Karpas-422 (cell line): Measurements from ENCODE around the gene AFAP1. TPM values are rescaled to one million over a fixed set of nuclear protein-coding genes. Genes with fewer than 3 reads are reported as not detected.

Experiments used
- DNase-seq: peaks from one replicate; pipeline ENCODE4 v3.0.0-alpha.2; 2015
- H2AFZ ChIP-seq: fragments of 200-600 bp; sonication (generic); 2 replicates; pipeline ENCODE4 v1.6.1; 2014; ENCODE audit warnings: antibody characterized with exemption, low read length, mixed read lengths
- H3K27ac ChIP-seq: fragments of 200-600 bp; sonication (generic); 2 replicates; pipeline ENCODE4 v1.5.1; 2014; ENCODE audit warnings: mild to moderate bottlenecking, low read length, moderate library complexity
- H3K27me3 ChIP-seq: fragments of 200-600 bp; sonication (generic); 2 replicates; pipeline ENCODE4 v1.6.1; 2014; ENCODE audit warnings: low read length, mixed read lengths
- H3K36me3 ChIP-seq: fragments of 200-600 bp; sonication (generic); 2 replicates; pipeline ENCODE4 v1.6.1; 2014; ENCODE audit warnings: low read length, mixed read lengths; ENCODE audit not compliant: insufficient read depth
- H3K4me1 ChIP-seq: fragments of 200-600 bp; sonication (generic); 2 replicates; pipeline ENCODE4 v1.6.1; 2014; ENCODE audit warnings: mild to moderate bottlenecking, low read length, mixed read lengths
- H3K4me2 ChIP-seq: fragments of 200-600 bp; sonication (generic); 2 replicates; pipeline ENCODE4 v1.6.1; 2014; ENCODE audit warnings: low read length, low read depth, mild to moderate bottlenecking; ENCODE audit not compliant: poor library complexity, severe bottlenecking
- H3K4me3 ChIP-seq: fragments of 200-600 bp; sonication (generic); 2 replicates; pipeline ENCODE4 v1.5.1; 2014; ENCODE audit warnings: mild to moderate bottlenecking, antibody characterized with exemption, low read length, mixed read lengths
- H3K79me2 ChIP-seq: fragments of 200-600 bp; sonication (generic); 2 replicates; pipeline ENCODE4 v1.6.1; 2014; ENCODE audit warnings: mild to moderate bottlenecking, low read length, mixed read lengths
- H3K9ac ChIP-seq: fragments of 200-600 bp; sonication (generic); 2 replicates; pipeline ENCODE4 v1.6.0; 2014; ENCODE audit warnings: low read length
- H3K9me2 ChIP-seq: fragments of 200-600 bp; sonication (generic), shearing (Covaris generic); replicated peaks from 2 replicates; pipeline ENCODE4 v1.6.0; 2014; ENCODE audit warnings: mild to moderate bottlenecking, low read length, moderate library complexity; ENCODE audit not compliant: insufficient read depth
- H3K9me3 ChIP-seq: fragments of 300-700, 200-600 bp; sonication (generic); 2 replicates; pipeline ENCODE4 v1.6.1; 2014; ENCODE audit warnings: low read length, mixed read lengths
- H4K20me1 ChIP-seq: fragments of 200-600 bp; sonication (generic); 2 replicates; pipeline ENCODE4 v1.6.1; 2014; ENCODE audit warnings: mild to moderate bottlenecking, antibody characterized with exemption, low read length, low read depth; ENCODE audit not compliant: insufficient read depth
- total RNA-seq: library from RNA; depleted of rRNA; stranded (reverse); fragments of >200 nt; shearing (Covaris generic); gene quantifications from 2 replicates; pipeline ENCODE4 v1.2.3, GENCODE V29; 2014; ENCODE audit warnings: low replicate concordance

Gene AFAP1
- total RNA-seq, 1 experiment from 2014 or later, result not detected

- no peak overlapping the region for H3K27ac ChIP-seq
- H3K4me2 ChIP-seq, result no peak overlapping the region
- no peak overlapping the region for H3K4me3 ChIP-seq
- no peaks in the 10 kb centered on the region for H3K9me2 ChIP-seq
- H3K36me3 ChIP-seq, result no peaks in the 10 kb centered on the region
- no peaks in the 10 kb centered on the region for H3K79me2 ChIP-seq
- H3K4me1 ChIP-seq, result no peaks in the 10 kb centered on the region
- H2AFZ ChIP-seq, result no peak overlapping the region
- H3K27me3 ChIP-seq, result no peaks in the 10 kb centered on the region
- no peak overlapping the region for H3K9ac ChIP-seq
- no peaks in the 10 kb centered on the region for H4K20me1 ChIP-seq
- no peaks in the 10 kb centered on the region for H3K9me3 ChIP-seq
- DNase-seq, result no peak
Measured at GRCh38 chr4:7805533-7806337, 133.9 kb downstream of the AFAP1 start.

GRCh38 chr4:7804756-7805385 is 134.8 kb downstream of the AFAP1 start:
- Histone ChIP-seq H3K27me3 (no peaks in the 10 kb centered on the region), H2AFZ (no peak overlapping the region), H3K36me3 (no peaks in the 10 kb centered on the region), H4K20me1 (no peaks in the 10 kb centered on the region), H3K9me2 (no peaks in the 10 kb centered on the region), H3K9ac (no peak overlapping the region), H3K4me3 (no peak overlapping the region), H3K27ac (no peak overlapping the region), H3K4me1 (no peaks in the 10 kb centered on the region), H3K4me2 (no peak overlapping the region), H3K79me2 (no peaks in the 10 kb centered on the region), H3K9me3 (no peaks in the 10 kb centered on the region)
- DNase-seq, result no peak

GRCh38 chr4:7803992-7804755 is 135.5 kb downstream of the AFAP1 start:
- H3K9me2 ChIP-seq, result no peaks in the 10 kb centered on the region
- H3K4me3 ChIP-seq, result no peak overlapping the region
- no peaks in the 10 kb centered on the region for H4K20me1 ChIP-seq
- H3K4me1 ChIP-seq, result no peaks in the 10 kb centered on the region
- H3K27me3 ChIP-seq, result no peaks in the 10 kb centered on the region
- H3K9ac ChIP-seq, result no peak overlapping the region
- no peaks in the 10 kb centered on the region for H3K36me3 ChIP-seq
- peak; percentile 89 for DNase-seq
- no peak overlapping the region for H3K4me2 ChIP-seq
- H2AFZ ChIP-seq, result no peak overlapping the region
- no peaks in the 10 kb centered on the region for H3K79me2 ChIP-seq
- no peaks in the 10 kb centered on the region for H3K9me3 ChIP-seq
- H3K27ac ChIP-seq, result no peak overlapping the region

- Histone ChIP-seq H3K9ac (no peak overlapping the region), H2AFZ (no peak overlapping the region), H3K9me3 (no peaks in the 10 kb centered on the region), H3K79me2 (no peaks in the 10 kb centered on the region), H3K27me3 (no peaks in the 10 kb centered on the region), H3K27ac (no peak overlapping the region), H3K4me2 (no peak overlapping the region), H3K36me3 (no peaks in the 10 kb centered on the region), H3K9me2 (no peaks in the 10 kb centered on the region), H4K20me1 (no peaks in the 10 kb centered on the region), H3K4me1 (no peaks in the 10 kb centered on the region), H3K4me3 (no peak overlapping the region)
- DNase-seq, result no peak
Measured at GRCh38 chr4:7803371-7803770, 136.3 kb downstream of the AFAP1 start.

DNA sequence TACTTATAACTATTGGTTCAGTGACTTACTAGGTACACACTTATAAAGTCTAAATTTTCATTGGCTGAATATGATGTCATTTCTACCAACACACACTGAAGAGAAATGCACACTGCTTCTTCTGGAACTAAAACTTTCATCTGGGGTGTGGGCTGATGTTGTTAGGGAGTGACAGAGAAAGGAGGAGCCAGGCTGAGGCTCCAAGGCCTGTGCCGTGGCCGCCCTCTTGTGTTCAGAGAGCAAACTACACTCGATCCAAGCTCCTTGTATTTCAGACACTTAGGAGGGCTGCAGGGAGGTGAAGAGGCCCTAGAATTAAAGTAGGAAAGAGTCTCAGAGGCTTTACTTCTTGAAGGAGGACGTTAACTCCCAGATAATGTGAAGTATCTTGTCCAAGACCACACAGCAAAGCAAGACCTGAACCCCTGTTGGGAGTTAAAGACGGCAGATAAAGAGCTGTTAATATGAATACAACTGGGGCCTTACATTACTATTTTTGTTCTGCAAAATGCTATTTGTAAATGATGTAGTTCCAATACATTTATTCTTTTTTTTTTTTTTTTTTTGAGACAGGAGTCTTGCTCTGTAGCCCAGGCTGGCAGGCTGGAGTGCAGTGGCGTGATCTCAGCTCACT is 137.5 kb downstream of the AFAP1 start:
- H2AFZ ChIP-seq, result no peak overlapping the region
- no peak overlapping the region for H3K4me3 ChIP-seq
- H3K27me3 ChIP-seq, result no peaks in the 10 kb centered on the region
- no peaks in the 10 kb centered on the region for H3K9me2 ChIP-seq
- no peaks in the 10 kb centered on the region for H4K20me1 ChIP-seq
- H3K79me2 ChIP-seq, result no peaks in the 10 kb centered on the region
- no peaks in the 10 kb centered on the region for H3K4me1 ChIP-seq
- H3K27ac ChIP-seq, result no peak overlapping the region
- no peak overlapping the region for H3K9ac ChIP-seq
- H3K4me2 ChIP-seq, result no peak overlapping the region
- peak; percentile 88 for DNase-seq
- H3K9me3 ChIP-seq, result peaks cover 5% of the 10 kb centered on the region
- no peaks in the 10 kb centered on the region for H3K36me3 ChIP-seq

GRCh38 chr4:7801641-7802040 is 138.0 kb downstream of the AFAP1 start:
- Histone ChIP-seq H3K27me3 (no peaks in the 10 kb centered on the region), H3K4me1 (no peaks in the 10 kb centered on the region), H3K9ac (no peak overlapping the region), H3K79me2 (no peaks in the 10 kb centered on the region), H2AFZ (no peak overlapping the region), H3K27ac (no peak overlapping the region), H3K9me2 (no peaks in the 10 kb centered on the region), H3K4me3 (no peak overlapping the region), H4K20me1 (no peaks in the 10 kb centered on the region), H3K36me3 (no peaks in the 10 kb centered on the region), H3K4me2 (no peak overlapping the region), H3K9me3 (peaks cover 6% of the 10 kb centered on the region)
- no peak for DNase-seq

DNA sequence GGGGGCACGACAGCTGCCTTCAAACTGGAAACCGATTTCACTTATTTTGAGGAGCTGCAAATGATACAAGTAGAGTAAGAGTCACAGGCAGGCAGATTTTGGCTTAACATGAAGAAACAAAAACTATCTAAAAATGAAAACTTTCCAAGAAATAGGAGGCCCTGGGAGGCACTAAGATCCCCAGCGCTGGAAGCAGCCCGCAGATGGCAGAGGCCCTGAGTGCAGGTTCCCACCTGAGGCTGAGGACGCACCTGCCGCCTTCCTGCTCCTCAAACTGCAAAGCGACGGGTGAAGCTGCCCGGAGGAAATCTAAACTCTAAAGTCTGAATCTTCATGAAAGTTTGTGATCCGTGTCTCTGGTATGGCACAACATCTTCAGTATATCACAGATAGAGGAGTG is 138.7 kb downstream of the AFAP1 start:
- H3K36me3 ChIP-seq, result no peaks in the 10 kb centered on the region
- peaks cover 6% of the 10 kb centered on the region for H3K9me3 ChIP-seq
- H3K4me1 ChIP-seq, result no peaks in the 10 kb centered on the region
- no peak overlapping the region for H3K27ac ChIP-seq
- no peak for DNase-seq
- H3K9me2 ChIP-seq, result no peaks in the 10 kb centered on the region
- H2AFZ ChIP-seq, result no peak overlapping the region
- H3K79me2 ChIP-seq, result no peaks in the 10 kb centered on the region
- H3K4me3 ChIP-seq, result no peak overlapping the region
- H3K9ac ChIP-seq, result no peak overlapping the region
- no peak overlapping the region for H3K4me2 ChIP-seq
- no peaks in the 10 kb centered on the region for H4K20me1 ChIP-seq
- no peaks in the 10 kb centered on the region for H3K27me3 ChIP-seq

DNA sequence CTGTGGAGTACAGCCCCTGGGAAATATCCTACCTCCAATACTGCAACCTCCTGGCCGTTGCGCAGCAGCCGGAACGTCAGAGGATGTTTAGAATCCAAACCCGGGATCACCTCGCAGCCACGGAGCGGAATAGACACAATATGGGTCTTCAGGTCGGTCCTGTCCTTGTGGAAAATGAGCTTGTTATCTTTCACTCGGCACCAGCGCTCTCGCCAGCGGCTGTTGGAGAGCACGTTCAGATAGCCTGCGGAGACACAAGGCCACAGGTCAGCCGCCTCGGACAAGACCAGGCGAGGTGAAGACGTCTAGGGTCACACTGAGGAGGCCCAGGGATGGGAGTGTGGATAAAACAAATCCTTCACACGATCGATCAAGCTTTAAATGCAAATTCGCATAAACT is 139.3 kb downstream of the AFAP1 start:
- Histone ChIP-seq H3K27ac (no peak overlapping the region), H3K9me3 (peaks cover 6% of the 10 kb centered on the region)
- DNase-seq, result no peak

More for the DNA sequence above, 139.3 kb downstream of the AFAP1 start:
- Histone ChIP-seq H3K9ac (no peak overlapping the region), H3K4me1 (no peaks in the 10 kb centered on the region), H2AFZ (no peak overlapping the region), H3K79me2 (no peaks in the 10 kb centered on the region), H4K20me1 (no peaks in the 10 kb centered on the region), H3K9me2 (no peaks in the 10 kb centered on the region), H3K27me3 (no peaks in the 10 kb centered on the region), H3K4me2 (no peak overlapping the region), H3K36me3 (no peaks in the 10 kb centered on the region), H3K4me3 (no peak overlapping the region)
